Measurements from ENCODE around the gene GARRE1.

GARRE1 gene

GRCh38 chr19:34298891-34299520, 44.7 kb downstream of the GARRE1 start:
- no peak for DNase-seq

- no peak for DNase-seq
Measured at GRCh38 chr19:34299576-34299975, 45.2 kb downstream of the GARRE1 start.

DNA sequence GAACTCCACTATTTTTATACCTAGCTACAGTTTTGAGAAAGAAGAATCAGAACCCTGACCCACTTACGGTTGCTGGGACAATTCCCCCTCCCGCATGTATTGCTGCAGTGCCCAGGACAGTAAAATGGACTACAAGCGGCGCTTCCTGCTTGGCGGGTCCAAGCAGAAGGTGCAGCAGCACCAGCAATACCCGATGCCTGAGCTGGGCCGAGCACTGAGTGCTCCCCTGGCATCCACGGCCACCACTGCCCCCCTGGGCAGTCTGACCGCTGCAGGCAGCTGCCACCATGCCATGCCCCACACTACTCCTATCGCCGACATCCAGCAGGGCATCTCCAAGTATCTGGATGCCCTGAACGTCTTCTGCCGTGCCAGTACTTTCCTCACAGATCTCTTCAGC, 46.0 kb downstream of the GARRE1 start:
- DNase-seq: no peak

- no peak for DNase-seq
Measured at GRCh38 chr19:34300962-34301361, 46.6 kb downstream of the GARRE1 start.

All from activated T-cell treated with anti-CD3 and anti-CD28 coated beads, Interleukin-2, amount 50 U/mL, for 1 hour (primary cell).